GM12891 (cell line): ENCODE data around the gene MACO1.

Experiments used
- POLR2A ChIP-seq: IDR thresholded peaks from 2 replicates; pipeline ENCODE4 v1.6.1; 2011; ENCODE audit warnings: low read depth, low read length, control low read depth
- POLR2AphosphoS5 ChIP-seq: IDR thresholded peaks from 2 replicates; pipeline ENCODE4 v1.6.1; 2011; ENCODE audit warnings: low read depth, low read length, control low read depth

DNA sequence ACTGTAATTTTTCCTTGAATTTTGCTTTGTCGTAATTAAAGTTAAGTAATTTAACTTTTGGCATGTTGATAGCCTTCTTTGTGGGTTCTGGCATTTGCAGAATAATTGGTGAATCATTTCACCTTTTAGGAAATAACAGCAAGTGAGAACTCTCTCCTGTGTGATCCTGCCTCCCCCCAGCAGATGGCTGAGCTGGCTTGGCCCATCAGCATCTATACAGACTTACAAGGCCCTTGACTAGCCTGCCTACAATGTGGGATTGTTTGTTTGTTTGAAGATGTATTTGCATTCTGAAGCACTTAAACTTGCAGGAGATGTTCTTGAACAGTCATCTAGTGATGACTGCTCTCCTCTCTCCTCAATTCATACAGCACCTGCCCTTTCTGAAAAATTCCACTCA, 55.9 kb downstream of the MACO1 start:
- TF ChIP-seq POLR2A: no peak
- no peak for TF ChIP-seq POLR2AphosphoS5
